ENCODE data around the gene TRPV2.
"Not testable (repeated sequence)": the region's sequence is repeated elsewhere in the genome, so short reads cannot be mapped to it uniquely, and the experiment has no call there.

The TRPV2 gene

DNA sequence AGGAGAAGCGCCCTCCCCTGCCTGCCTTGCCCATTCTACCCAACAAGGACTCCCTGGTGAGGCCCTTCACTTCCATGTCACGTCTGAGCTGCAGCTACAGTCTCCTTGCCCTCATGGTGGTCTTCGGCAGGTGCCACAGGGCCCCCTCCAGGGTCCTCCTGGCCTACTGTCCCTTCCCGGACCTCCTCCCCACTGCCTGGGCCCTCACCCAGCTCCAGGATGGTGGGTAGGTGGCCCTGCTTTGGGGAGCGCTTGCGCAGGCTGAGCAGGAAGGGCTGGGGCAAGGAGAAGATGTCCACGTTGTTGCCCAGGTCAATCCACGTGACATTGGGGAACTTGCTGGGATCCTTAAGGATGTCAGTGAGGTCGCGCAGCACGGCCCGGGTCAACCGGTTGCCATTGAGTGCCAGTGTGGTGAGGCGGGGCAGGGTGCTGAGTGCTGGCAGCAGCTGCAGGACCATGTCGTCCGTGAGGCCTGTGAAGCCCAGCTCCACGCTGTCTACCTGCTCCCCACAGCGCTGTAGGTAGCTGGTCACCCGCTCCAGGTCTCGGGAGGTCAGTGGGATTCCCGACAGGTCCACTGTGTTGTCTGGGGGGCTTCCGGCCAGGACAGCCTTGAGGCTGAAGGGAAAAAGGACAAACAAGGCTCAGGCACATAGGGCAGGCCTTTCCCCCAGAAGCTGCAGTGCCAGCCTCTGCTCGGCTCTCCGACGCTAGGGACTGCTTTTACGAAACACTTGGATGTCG, 28.3 kb downstream of the TRPV2 start:
- Histone ChIP-seq H3K36me3 (ENCODE audit: insufficient read depth, low read length) (peaks cover 72% of the 10 kb centered on the region), H3K4me3 (ENCODE audit: low read length) (no peak overlapping the region), H3K27me3 (ENCODE audit: insufficient read depth, low read length) (no peaks in the 10 kb centered on the region), H3K4me1 (ENCODE audit: insufficient read depth, low read length) (peaks cover 18% of the 10 kb centered on the region), H3K9me3 (ENCODE audit: low read length) (no peaks in the 10 kb centered on the region), H2AFZ (ENCODE audit: low read depth, low read length) (no peak overlapping the region)

- Histone ChIP-seq H3K4me1 (ENCODE audit: insufficient read depth, low read length) (peaks cover 18% of the 10 kb centered on the region), H3K36me3 (ENCODE audit: insufficient read depth, low read length) (peaks cover 75% of the 10 kb centered on the region), H3K4me3 (ENCODE audit: low read length) (no peak overlapping the region), H2AFZ (ENCODE audit: low read depth, low read length) (no peak overlapping the region), H3K9me3 (ENCODE audit: low read length) (no peaks in the 10 kb centered on the region), H3K27me3 (ENCODE audit: insufficient read depth, low read length) (no peaks in the 10 kb centered on the region)
Observed at GRCh38 chr17:16444258-16444886, 29.0 kb downstream of the TRPV2 start.

- Histone ChIP-seq H2AFZ (ENCODE audit: low read depth, low read length) (no peak overlapping the region), H3K27me3 (ENCODE audit: insufficient read depth, low read length) (no peaks in the 10 kb centered on the region), H3K4me3 (ENCODE audit: low read length) (no peak overlapping the region), H3K9me3 (ENCODE audit: low read length) (no peaks in the 10 kb centered on the region), H3K36me3 (ENCODE audit: insufficient read depth, low read length) (peaks cover 60% of the 10 kb centered on the region), H3K4me1 (ENCODE audit: insufficient read depth, low read length) (peaks cover 3% of the 10 kb centered on the region)
Observed at GRCh38 chr17:16446338-16446983, 31.1 kb downstream of the TRPV2 start.

GRCh38 chr17:16447676-16448075, 32.3 kb downstream of the TRPV2 start:
- Histone ChIP-seq H3K36me3 (ENCODE audit: insufficient read depth, low read length) (peaks cover 48% of the 10 kb centered on the region), H3K4me1 (ENCODE audit: insufficient read depth, low read length) (no peaks in the 10 kb centered on the region), H3K9me3 (ENCODE audit: low read length) (no peaks in the 10 kb centered on the region), H3K4me3 (ENCODE audit: low read length) (no peak overlapping the region), H2AFZ (ENCODE audit: low read depth, low read length) (no peak overlapping the region), H3K27me3 (ENCODE audit: insufficient read depth, low read length) (no peaks in the 10 kb centered on the region)

- Histone ChIP-seq H3K4me1 (ENCODE audit: insufficient read depth, low read length) (no peaks in the 10 kb centered on the region), H3K36me3 (ENCODE audit: insufficient read depth, low read length) (peaks cover 40% of the 10 kb centered on the region), H3K9me3 (ENCODE audit: low read length) (no peaks in the 10 kb centered on the region), H3K4me3 (ENCODE audit: low read length) (no peak overlapping the region), H3K27me3 (ENCODE audit: insufficient read depth, low read length) (no peaks in the 10 kb centered on the region), H2AFZ (ENCODE audit: low read depth, low read length) (no peak overlapping the region)
Observed at GRCh38 chr17:16448490-16448889, 33.1 kb downstream of the TRPV2 start.

- Histone ChIP-seq H3K27me3 (ENCODE audit: insufficient read depth, low read length) (no peaks in the 10 kb centered on the region), H3K4me1 (ENCODE audit: insufficient read depth, low read length) (no peaks in the 10 kb centered on the region), H3K36me3 (ENCODE audit: insufficient read depth, low read length) (peaks cover 34% of the 10 kb centered on the region), H2AFZ (ENCODE audit: low read depth, low read length) (no peak overlapping the region), H3K9me3 (ENCODE audit: low read length) (no peaks in the 10 kb centered on the region), H3K4me3 (ENCODE audit: low read length) (no peak overlapping the region)
Observed at GRCh38 chr17:16449121-16449570, 33.8 kb downstream of the TRPV2 start.

DNA sequence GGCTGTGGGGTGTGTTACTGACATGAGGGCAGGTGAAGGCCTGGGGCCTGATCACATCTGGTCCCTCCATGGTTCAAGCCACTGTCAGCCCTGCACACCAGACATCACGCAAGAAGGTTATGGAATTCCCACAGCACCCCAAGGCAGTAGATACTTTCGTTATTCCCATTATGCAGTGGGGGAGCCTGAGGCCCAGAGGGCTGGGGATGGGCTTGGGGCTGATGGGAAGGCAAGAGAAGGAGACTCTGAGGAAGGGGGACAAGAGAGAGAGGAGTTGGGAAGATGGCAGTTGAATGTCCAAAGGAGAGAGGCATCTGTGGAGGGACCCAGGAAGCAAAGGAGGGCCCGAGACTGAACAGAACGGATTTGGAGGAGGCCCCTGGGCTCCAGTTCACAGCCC, 34.7 kb downstream of the TRPV2 start:
- Histone ChIP-seq H3K27me3 (ENCODE audit: insufficient read depth, low read length) (no peaks in the 10 kb centered on the region), H3K36me3 (ENCODE audit: insufficient read depth, low read length) (peaks cover 29% of the 10 kb centered on the region), H3K4me1 (ENCODE audit: insufficient read depth, low read length) (no peaks in the 10 kb centered on the region), H3K4me3 (ENCODE audit: low read length) (no peak overlapping the region), H3K9me3 (ENCODE audit: low read length) (no peaks in the 10 kb centered on the region), H2AFZ (ENCODE audit: low read depth, low read length) (no peak overlapping the region)

DNA sequence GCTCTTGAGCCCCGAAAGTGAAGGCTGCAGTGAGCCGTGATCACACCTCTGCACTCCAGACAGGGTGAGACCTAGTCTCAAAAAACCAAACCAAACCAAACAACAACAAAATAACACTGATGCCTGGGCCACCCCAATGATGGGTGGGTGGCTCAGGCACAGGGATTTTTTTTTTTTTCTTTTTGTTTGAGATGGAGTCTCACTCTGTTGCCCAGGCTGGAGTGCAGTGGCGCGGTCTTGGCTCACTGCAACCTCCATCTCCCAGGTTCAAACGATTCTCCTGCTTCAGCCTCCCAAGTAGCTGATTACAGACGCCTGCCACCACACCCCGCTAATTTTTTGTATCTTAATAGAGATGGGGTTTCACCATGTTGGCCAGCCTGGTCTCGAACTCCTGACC, 36.9 kb downstream of the TRPV2 start:
- H3K4me3 ChIP-seq (ENCODE audit: low read length); H2AFZ ChIP-seq (ENCODE audit: low read depth, low read length); H3K4me1 ChIP-seq (ENCODE audit: insufficient read depth, low read length); H3K27me3 ChIP-seq (ENCODE audit: insufficient read depth, low read length); H3K9me3 ChIP-seq (ENCODE audit: low read length): not testable (repeated sequence)
- peaks cover 15% of the 10 kb centered on the region for H3K36me3 ChIP-seq (ENCODE audit: insufficient read depth, low read length)

DNA sequence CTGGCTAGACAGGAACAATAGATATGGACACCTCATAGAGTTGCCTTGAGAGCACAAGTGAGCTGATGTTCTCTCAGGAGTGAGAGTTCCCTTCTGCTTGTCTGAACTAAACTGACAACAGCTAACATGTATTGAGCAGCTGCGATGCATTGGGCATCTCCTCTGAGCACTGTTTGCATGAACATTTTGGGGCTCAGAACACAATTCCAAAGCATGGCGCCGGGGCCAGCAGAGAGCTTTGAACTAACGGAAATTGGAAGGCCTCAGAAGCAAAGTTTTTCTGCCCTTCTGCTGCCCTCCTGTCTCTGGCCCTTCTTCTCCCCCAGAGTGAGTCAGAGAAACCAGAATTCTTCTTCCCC, 38.1 kb downstream of the TRPV2 start:
- H3K36me3 ChIP-seq (ENCODE audit: insufficient read depth, low read length), result peaks cover 4% of the 10 kb centered on the region
- H3K4me3 ChIP-seq (ENCODE audit: low read length), result no peak overlapping the region
- no peaks in the 10 kb centered on the region for H3K27me3 ChIP-seq (ENCODE audit: insufficient read depth, low read length)
- no peak overlapping the region for H2AFZ ChIP-seq (ENCODE audit: low read depth, low read length)
- H3K4me1 ChIP-seq (ENCODE audit: insufficient read depth, low read length), result no peaks in the 10 kb centered on the region
- no peaks in the 10 kb centered on the region for H3K9me3 ChIP-seq (ENCODE audit: low read length)

- H3K36me3 ChIP-seq (ENCODE audit: insufficient read depth, low read length), result no peaks in the 10 kb centered on the region
- no peak overlapping the region for H3K4me3 ChIP-seq (ENCODE audit: low read length)
- H3K27me3 ChIP-seq (ENCODE audit: insufficient read depth, low read length), result no peaks in the 10 kb centered on the region
- H3K4me1 ChIP-seq (ENCODE audit: insufficient read depth, low read length), result no peaks in the 10 kb centered on the region
- H3K9me3 ChIP-seq (ENCODE audit: low read length), result no peaks in the 10 kb centered on the region
- no peak overlapping the region for H2AFZ ChIP-seq (ENCODE audit: low read depth, low read length)
Observed at GRCh38 chr17:16455997-16456741, 40.8 kb downstream of the TRPV2 start.

DNA sequence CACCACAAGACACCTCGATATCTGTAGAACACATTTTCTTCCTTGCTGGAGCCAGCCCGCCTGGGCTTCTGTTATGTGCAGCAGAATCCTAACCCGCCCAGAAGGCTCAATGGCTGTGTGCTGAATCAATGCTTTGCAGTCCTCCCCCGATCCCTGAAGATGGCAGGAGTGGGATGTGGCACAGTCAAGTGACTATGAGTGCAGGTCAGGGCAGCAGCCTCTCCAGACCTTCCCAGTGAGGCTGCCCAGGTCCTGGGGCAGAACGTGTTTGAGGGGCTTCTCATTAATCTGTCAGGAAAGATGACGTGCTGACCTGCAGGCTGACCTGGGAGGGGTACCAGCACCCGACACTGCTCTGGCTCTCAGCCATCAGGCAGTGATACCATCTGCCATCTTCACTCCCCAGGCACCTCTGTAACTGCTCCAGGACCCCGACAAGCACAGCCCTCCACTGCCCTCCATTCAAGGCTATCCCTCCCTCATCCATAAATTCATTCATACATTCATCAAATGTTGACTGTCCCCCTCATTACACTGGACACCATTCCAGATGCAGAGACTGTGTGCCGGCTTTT, 41.5 kb downstream of the TRPV2 start:
- Histone ChIP-seq H3K27me3 (ENCODE audit: insufficient read depth, low read length) (no peaks in the 10 kb centered on the region), H3K9me3 (ENCODE audit: low read length) (no peaks in the 10 kb centered on the region), H2AFZ (ENCODE audit: low read depth, low read length) (no peak overlapping the region), H3K4me1 (ENCODE audit: insufficient read depth, low read length) (no peaks in the 10 kb centered on the region), H3K36me3 (ENCODE audit: insufficient read depth, low read length) (no peaks in the 10 kb centered on the region), H3K4me3 (ENCODE audit: low read length) (no peak overlapping the region)

GRCh38 chr17:16459271-16459670, 43.9 kb downstream of the TRPV2 start:
- H3K36me3 ChIP-seq (ENCODE audit: insufficient read depth, low read length), result no peaks in the 10 kb centered on the region
- H3K27me3 ChIP-seq (ENCODE audit: insufficient read depth, low read length), result no peaks in the 10 kb centered on the region
- H2AFZ ChIP-seq (ENCODE audit: low read depth, low read length), result no peak overlapping the region
- no peaks in the 10 kb centered on the region for H3K9me3 ChIP-seq (ENCODE audit: low read length)
- H3K4me1 ChIP-seq (ENCODE audit: insufficient read depth, low read length), result no peaks in the 10 kb centered on the region
- H3K4me3 ChIP-seq (ENCODE audit: low read length), result no peak overlapping the region

Data from neuron (in vitro differentiated cells).